Hypothalamus (tissue), 51 donors: ENCODE measurements around the gene IGFBP5.

Experiments
- DNase-seq, 51 donors: peaks; one replicate each; lab custom pipeline; 2025; lab: John Stamatoyannopoulos, UW

The IGFBP5 gene

GRCh38 chr2:216695401-216695821 is at the start of gene IGFBP5:
Gene IGFBP5 (minus strand): TSS chr2:216695549. CDS start chr2:216694775, 774 bp downstream.
- peak in 45 of 51 donors; percentile 8 to 82 (median 57) for DNase-seq

GRCh38 chr2:216743781-216744180 is 48.4 kb upstream of the IGFBP5 start:
- no peak for DNase-seq

GRCh38 chr2:216742411-216742810 is 47.1 kb upstream of the IGFBP5 start:
- DNase-seq, result no peak

GRCh38 chr2:216741223-216741593 is 45.9 kb upstream of the IGFBP5 start:
- DNase-seq, result no peak

- DNase-seq, result no peak
Measured at GRCh38 chr2:216740557-216741222, 45.3 kb upstream of the IGFBP5 start.

GRCh38 chr2:216739035-216739434 is 43.7 kb upstream of the IGFBP5 start:
- peak in 2 of 51 donors; percentile 2 to 3 for DNase-seq

GRCh38 chr2:216737676-216738075 is 42.3 kb upstream of the IGFBP5 start:
- DNase-seq, result no peak

GRCh38 chr2:216736326-216736725 is 41.0 kb upstream of the IGFBP5 start:
- DNase-seq, result no peak

GRCh38 chr2:216735668-216736067 is 40.3 kb upstream of the IGFBP5 start:
- DNase-seq, result no peak

GRCh38 chr2:216735086-216735485 is 39.7 kb upstream of the IGFBP5 start:
- DNase-seq, result no peak

- no peak for DNase-seq
Measured at GRCh38 chr2:216733046-216733445, 37.7 kb upstream of the IGFBP5 start.

GRCh38 chr2:216732334-216732733 is 37.0 kb upstream of the IGFBP5 start:
- DNase-seq, result no peak

- DNase-seq, result no peak
Measured at GRCh38 chr2:216731465-216731864, 36.1 kb upstream of the IGFBP5 start.

- no peak for DNase-seq
Measured at GRCh38 chr2:216730871-216731270, 35.5 kb upstream of the IGFBP5 start.

- no peak for DNase-seq
Measured at GRCh38 chr2:216727346-216728122, 32.2 kb upstream of the IGFBP5 start.

GRCh38 chr2:216724190-216724589 is 28.8 kb upstream of the IGFBP5 start:
- no peak for DNase-seq

- DNase-seq, result no peak
Measured at GRCh38 chr2:216721141-216721540, 25.8 kb upstream of the IGFBP5 start.

- DNase-seq, result no peak
Measured at GRCh38 chr2:216720722-216721121, 25.4 kb upstream of the IGFBP5 start.

GRCh38 chr2:216717907-216718615 is 22.7 kb upstream of the IGFBP5 start:
- DNase-seq, result no peak

GRCh38 chr2:216717491-216717901 is 22.1 kb upstream of the IGFBP5 start:
- no peak for DNase-seq

GRCh38 chr2:216716109-216716508 is 20.8 kb upstream of the IGFBP5 start:
- DNase-seq, result no peak
